Uterus (tissue), 4 donors: ENCODE data around the gene KIF1B. TPM values are rescaled to one million over a fixed set of nuclear protein-coding genes. Genes with fewer than 3 reads are reported as not detected.

Experiments
- DNase-seq, 2 donors: peaks; one replicate each; pipeline ENCODE4 v3.0.0-alpha.2; 2019 to 2020
- H3K27ac ChIP-seq, 2 donors: fragments of 200-600 bp; sonication (generic); 1 replicate in 1 of 2; 2 replicates in 1 of 2; pipeline ENCODE4 v1.5.1; 2016 to 2018
- H3K27me3 ChIP-seq, 2 donors: fragments of 200-600 bp; sonication (generic); one replicate each; pipeline ENCODE4 v1.5.1; 2018 to 2019; ENCODE audit warnings: control low read depth in 1 of 2
- H3K36me3 ChIP-seq, 2 donors: fragments of 200-600 bp; sonication (generic); one replicate each; pipeline ENCODE4 v1.5.1; 2019; ENCODE audit warnings: control low read depth in 1 of 2
- H3K4me1 ChIP-seq, 2 donors: fragments of 200-600 bp; sonication (generic); one replicate each; pipeline ENCODE4 v1.5.1; 2018 to 2019; ENCODE audit warnings: control low read depth in 1 of 2
- H3K4me3 ChIP-seq, 2 donors: fragments of 200-600 bp; sonication (generic); 1 replicate in 1 of 2; 2 replicates in 1 of 2; pipeline ENCODE4 v1.5.1; 2018 to 2019; ENCODE audit warnings: mild to moderate bottlenecking in 1 of 2
- H3K9me3 ChIP-seq, 2 donors: fragments of 200-600 bp; sonication (generic); one replicate each; pipeline ENCODE4 v1.5.1; 2019; ENCODE audit warnings: control low read depth in 1 of 2
- POLR2A ChIP-seq, 2 donors: fragments of 450-650 bp; IDR thresholded peaks; one replicate each; pipeline ENCODE4 v1.6.1; 2016; ENCODE audit warnings: antibody characterized with exemption in 2 of 2, mild to moderate bottlenecking in 1 of 2, moderate library complexity in 1 of 2
- intact Hi-C: fragments of 100-400 bp; cut with DNase I; formaldehyde crosslinking; loops from one replicate; pipeline ENCODE4 v1.15.1; 2023; ENCODE audit warnings: low total_unique reads
- total RNA-seq, 4 donors: library from RNA; depleted of rRNA in 3 of 4; stranded (reverse); fragments of >200 nt in 3 of 4; gene quantifications; one replicate each; pipeline versions ENCODE4 v1.1.0 to v1.2.4, GENCODE V29; 2014 to 2023
- TF ChIP-seq, protein P1 (sequence below), 4 experiments: fragments of 200-600 bp in 2 of 4; fragments of 450-650 bp in 2 of 4; sonication (generic) in 2 of 4; IDR thresholded peaks; one replicate each; pipeline ENCODE4 v1.5.1; 2016 to 2019; ENCODE audit warnings: antibody characterized with exemption in 4 of 4, mild to moderate bottlenecking in 2 of 4, moderate library complexity in 1 of 4
- donor health status: DM: yes; HTN: yes; CAD: no.

The KIF1B gene
- total RNA-seq, 4 donors from 2014 or later: 26.4 to 89.6 (median 45.1) TPM

DNA sequence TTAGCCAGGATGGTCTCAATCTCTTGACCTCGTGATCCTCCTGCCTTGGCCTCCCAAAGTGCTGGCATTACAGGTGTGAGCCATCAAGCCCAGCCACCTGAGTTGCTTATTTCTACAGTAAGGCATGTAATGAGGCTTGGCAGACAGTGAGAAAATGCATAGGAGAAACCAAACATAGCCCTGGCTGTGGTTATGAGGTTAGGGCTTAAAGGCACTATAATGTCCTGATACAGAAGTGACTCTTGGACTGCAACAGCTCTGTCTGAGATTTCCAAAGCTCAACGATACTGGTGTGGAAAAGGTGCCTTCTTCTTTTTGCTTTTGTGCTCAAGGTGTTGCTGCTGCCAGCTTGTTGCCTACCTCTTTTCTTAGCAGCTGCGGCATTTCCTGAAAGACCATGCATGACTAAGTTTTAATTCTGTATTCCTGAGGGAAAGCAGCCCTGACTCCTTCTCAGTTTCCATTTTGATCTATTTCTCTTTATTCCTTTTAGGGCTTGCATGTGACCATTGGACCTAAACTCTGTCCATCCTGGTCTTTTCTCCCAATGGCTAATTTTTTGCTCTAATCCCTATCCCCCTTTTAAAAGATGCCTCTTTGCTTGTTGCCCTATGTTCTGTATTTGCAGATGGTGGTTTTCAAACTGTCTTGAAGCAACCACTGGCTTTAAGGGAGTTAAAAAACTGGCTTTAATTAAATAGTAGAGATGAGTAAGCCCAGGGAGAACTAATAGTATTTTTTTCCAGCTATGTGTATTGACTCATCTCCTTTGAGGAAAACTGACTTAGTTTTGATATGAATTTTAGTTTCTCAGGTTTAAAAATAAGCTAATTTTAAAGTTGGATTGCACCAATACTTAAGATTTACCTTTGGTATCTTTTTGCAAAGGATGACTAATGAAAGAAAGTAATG is 70.3 kb downstream of the KIF1B start:
- H3K36me3 ChIP-seq: no peaks in the 10 kb centered on the region
- no peaks in the 10 kb centered on the region for H3K9me3 ChIP-seq
- H3K4me1 ChIP-seq: no peaks in the 10 kb centered on the region
- no peaks in the 10 kb centered on the region for H3K27me3 ChIP-seq
- TF ChIP-seq, protein P1, sequence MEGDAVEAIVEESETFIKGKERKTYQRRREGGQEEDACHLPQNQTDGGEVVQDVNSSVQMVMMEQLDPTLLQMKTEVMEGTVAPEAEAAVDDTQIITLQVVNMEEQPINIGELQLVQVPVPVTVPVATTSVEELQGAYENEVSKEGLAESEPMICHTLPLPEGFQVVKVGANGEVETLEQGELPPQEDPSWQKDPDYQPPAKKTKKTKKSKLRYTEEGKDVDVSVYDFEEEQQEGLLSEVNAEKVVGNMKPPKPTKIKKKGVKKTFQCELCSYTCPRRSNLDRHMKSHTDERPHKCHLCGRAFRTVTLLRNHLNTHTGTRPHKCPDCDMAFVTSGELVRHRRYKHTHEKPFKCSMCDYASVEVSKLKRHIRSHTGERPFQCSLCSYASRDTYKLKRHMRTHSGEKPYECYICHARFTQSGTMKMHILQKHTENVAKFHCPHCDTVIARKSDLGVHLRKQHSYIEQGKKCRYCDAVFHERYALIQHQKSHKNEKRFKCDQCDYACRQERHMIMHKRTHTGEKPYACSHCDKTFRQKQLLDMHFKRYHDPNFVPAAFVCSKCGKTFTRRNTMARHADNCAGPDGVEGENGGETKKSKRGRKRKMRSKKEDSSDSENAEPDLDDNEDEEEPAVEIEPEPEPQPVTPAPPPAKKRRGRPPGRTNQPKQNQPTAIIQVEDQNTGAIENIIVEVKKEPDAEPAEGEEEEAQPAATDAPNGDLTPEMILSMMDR (IDR thresholded peaks at IDR 0.05): no peak
- no peak for TF ChIP-seq POLR2A (IDR thresholded peaks at IDR 0.05)
- intact Hi-C loops: no loop called here
- H3K27ac ChIP-seq: no peak overlapping the region
- H3K4me3 ChIP-seq: no peak overlapping the region
- no peak for DNase-seq

- no peak overlapping the region for H3K4me3 ChIP-seq
- no peak overlapping the region for H3K27ac ChIP-seq
- TF ChIP-seq, protein P1 (IDR thresholded peaks at IDR 0.05): no peak
- no peak for TF ChIP-seq POLR2A (IDR thresholded peaks at IDR 0.05)
- DNase-seq: no peak
- no peaks in the 10 kb centered on the region for H3K36me3 ChIP-seq
- no peaks in the 10 kb centered on the region for H3K4me1 ChIP-seq
- H3K27me3 ChIP-seq: no peaks in the 10 kb centered on the region
- intact Hi-C loops: no loop called here
- no peaks in the 10 kb centered on the region for H3K9me3 ChIP-seq
Measured at GRCh38 chr1:10283318-10283984, 73.1 kb downstream of the KIF1B start.

- no peaks in the 10 kb centered on the region for H3K36me3 ChIP-seq
- no peaks in the 10 kb centered on the region for H3K27me3 ChIP-seq
- no peaks in the 10 kb centered on the region for H3K9me3 ChIP-seq
- TF ChIP-seq, protein P1 (IDR thresholded peaks at IDR 0.05): no peak
- TF ChIP-seq POLR2A (IDR thresholded peaks at IDR 0.05): no peak
- intact Hi-C loops: no loop called here
- DNase-seq: no peak
- H3K4me1 ChIP-seq: no peaks in the 10 kb centered on the region
- H3K27ac ChIP-seq: peak overlapping the region in 1 of 2 donors; percentile 42
- H3K4me3 ChIP-seq: no peak overlapping the region
Measured at GRCh38 chr1:10286244-10286643, 75.9 kb downstream of the KIF1B start.

GRCh38 chr1:10287023-10287645 is 76.8 kb downstream of the KIF1B start:
- H3K27ac ChIP-seq: peak overlapping the region in 1 of 2 donors; percentile 42

More at GRCh38 chr1:10287023-10287645, 76.8 kb downstream of the KIF1B start:
- Histone ChIP-seq H3K4me1 (no peaks in the 10 kb centered on the region), H3K4me3 (no peak overlapping the region), H3K36me3 (no peaks in the 10 kb centered on the region), H3K27me3 (no peaks in the 10 kb centered on the region), H3K9me3 (no peaks in the 10 kb centered on the region)
- TF ChIP-seq POLR2A (IDR thresholded peaks at IDR 0.05): no peak
- TF ChIP-seq, protein P1 (IDR thresholded peaks at IDR 0.05): no peak
- DNase-seq: no peak
- intact Hi-C loops: no loop called here
